KMS-11 (cell line): Measurements from ENCODE around the gene KCNA10.

Experiments used
- H2AFZ ChIP-seq: fragments of 200-600 bp; sonication (generic); 2 replicates; pipeline ENCODE4 v1.6.1; 2016; ENCODE audit warnings: antibody characterized with exemption, mixed run types, low read depth
- H3K27ac ChIP-seq: fragments of 200-600 bp; sonication (generic); 2 replicates; pipeline ENCODE4 v1.6.1; 2016; ENCODE audit warnings: mild to moderate bottlenecking, mixed run types
- H3K27me3 ChIP-seq: fragments of 200-600 bp; sonication (generic); 2 replicates; pipeline ENCODE4 v1.6.1; 2017; ENCODE audit warnings: mild to moderate bottlenecking, low read depth, mixed run types, moderate library complexity; ENCODE audit not compliant: insufficient read depth
- H3K36me3 ChIP-seq: fragments of 200-600 bp; sonication (generic); 2 replicates; pipeline ENCODE4 v1.6.1; 2017; ENCODE audit warnings: mild to moderate bottlenecking, mixed run types; ENCODE audit not compliant: insufficient read depth
- H3K4me1 ChIP-seq: fragments of 200-600 bp; sonication (generic); 2 replicates; pipeline ENCODE4 v1.6.1; 2016; ENCODE audit warnings: mild to moderate bottlenecking, low read depth, mixed run types; ENCODE audit not compliant: poor library complexity, severe bottlenecking
- H3K4me2 ChIP-seq: fragments of 200-600 bp; sonication (generic); 2 replicates; pipeline ENCODE4 v1.7.0; 2016; ENCODE audit warnings: mild to moderate bottlenecking, mixed run types
- H3K4me3 ChIP-seq: fragments of 200-600 bp; sonication (generic); IDR thresholded peaks from 2 replicates; pipeline ENCODE4 v1.6.1; 2017; ENCODE audit warnings: low read depth, low read length, mixed read lengths; ENCODE audit not compliant: insufficient read depth
- H3K79me2 ChIP-seq: fragments of 200-600 bp; sonication (generic); 2 replicates; pipeline ENCODE4 v1.6.1; 2016; ENCODE audit warnings: low read depth, mixed run types; ENCODE audit not compliant: insufficient read depth
- H3K9ac ChIP-seq: fragments of 200-600 bp; sonication (generic); 2 replicates; pipeline ENCODE4 v1.6.1; 2016; ENCODE audit warnings: mild to moderate bottlenecking, mixed run types
- H4K20me1 ChIP-seq: fragments of 200-600 bp; sonication (generic); 2 replicates; pipeline ENCODE4 v1.6.1; 2016; ENCODE audit warnings: mild to moderate bottlenecking, mixed run types; ENCODE audit not compliant: insufficient read depth
- TF ChIP-seq, protein P1 (sequence below): fragments of 200-600 bp; sonication (generic); conservative IDR thresholded peaks from 2 replicates; pipeline ENCODE4 v1.6.1; 2017; ENCODE audit warnings: low read depth, mild to moderate bottlenecking, antibody characterized with exemption, low read length, moderate library complexity, mixed read lengths

The KCNA10 gene

DNA sequence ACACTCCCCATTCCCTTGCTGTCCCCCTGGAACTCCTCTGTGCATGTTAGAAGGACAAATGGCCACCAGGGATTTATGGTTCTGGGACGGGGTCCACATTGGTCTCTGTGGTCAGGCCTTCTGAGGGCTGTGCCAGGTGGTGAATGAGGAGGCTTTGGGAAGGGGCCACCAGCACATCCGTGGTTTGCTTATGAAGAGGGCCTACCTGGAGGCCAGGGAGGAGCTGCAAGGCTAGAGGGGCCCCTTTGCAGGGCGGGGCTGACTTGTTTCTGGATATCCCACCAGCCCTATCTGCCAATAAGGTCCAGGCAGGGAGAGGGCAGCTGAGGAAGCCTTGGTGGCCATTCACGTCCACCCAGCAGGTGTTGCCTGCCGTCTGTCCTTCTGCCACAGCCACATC is 24.9 kb downstream of the KCNA10 start:
- no peaks in the 10 kb centered on the region for H3K79me2 ChIP-seq
- TF ChIP-seq, protein P1, sequence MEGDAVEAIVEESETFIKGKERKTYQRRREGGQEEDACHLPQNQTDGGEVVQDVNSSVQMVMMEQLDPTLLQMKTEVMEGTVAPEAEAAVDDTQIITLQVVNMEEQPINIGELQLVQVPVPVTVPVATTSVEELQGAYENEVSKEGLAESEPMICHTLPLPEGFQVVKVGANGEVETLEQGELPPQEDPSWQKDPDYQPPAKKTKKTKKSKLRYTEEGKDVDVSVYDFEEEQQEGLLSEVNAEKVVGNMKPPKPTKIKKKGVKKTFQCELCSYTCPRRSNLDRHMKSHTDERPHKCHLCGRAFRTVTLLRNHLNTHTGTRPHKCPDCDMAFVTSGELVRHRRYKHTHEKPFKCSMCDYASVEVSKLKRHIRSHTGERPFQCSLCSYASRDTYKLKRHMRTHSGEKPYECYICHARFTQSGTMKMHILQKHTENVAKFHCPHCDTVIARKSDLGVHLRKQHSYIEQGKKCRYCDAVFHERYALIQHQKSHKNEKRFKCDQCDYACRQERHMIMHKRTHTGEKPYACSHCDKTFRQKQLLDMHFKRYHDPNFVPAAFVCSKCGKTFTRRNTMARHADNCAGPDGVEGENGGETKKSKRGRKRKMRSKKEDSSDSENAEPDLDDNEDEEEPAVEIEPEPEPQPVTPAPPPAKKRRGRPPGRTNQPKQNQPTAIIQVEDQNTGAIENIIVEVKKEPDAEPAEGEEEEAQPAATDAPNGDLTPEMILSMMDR, result no peak
- H2AFZ ChIP-seq, result no peak overlapping the region
- no peak overlapping the region for H3K9ac ChIP-seq
- H3K4me2 ChIP-seq, result no peak overlapping the region
- no peak overlapping the region for H3K4me3 ChIP-seq
- no peaks in the 10 kb centered on the region for H3K36me3 ChIP-seq
- H3K27ac ChIP-seq, result no peak overlapping the region
- no peaks in the 10 kb centered on the region for H3K27me3 ChIP-seq
- H4K20me1 ChIP-seq, result no peaks in the 10 kb centered on the region
- no peaks in the 10 kb centered on the region for H3K4me1 ChIP-seq

- Histone ChIP-seq H3K4me3 (no peak overlapping the region), H3K36me3 (no peaks in the 10 kb centered on the region), H3K79me2 (no peaks in the 10 kb centered on the region), H2AFZ (no peak overlapping the region), H3K27me3 (no peaks in the 10 kb centered on the region), H3K4me1 (no peaks in the 10 kb centered on the region), H3K4me2 (no peak overlapping the region), H4K20me1 (no peaks in the 10 kb centered on the region), H3K27ac (no peak overlapping the region), H3K9ac (no peak overlapping the region)
- TF ChIP-seq, protein P1, result no peak
Observed at GRCh38 chr1:110493059-110493699, 25.8 kb downstream of the KCNA10 start.

- H3K27ac ChIP-seq, result no peak overlapping the region
- H2AFZ ChIP-seq, result no peak overlapping the region
- no peaks in the 10 kb centered on the region for H3K36me3 ChIP-seq
- no peaks in the 10 kb centered on the region for H3K27me3 ChIP-seq
- no peak overlapping the region for H3K4me2 ChIP-seq
- TF ChIP-seq, protein P1, result no peak
- no peaks in the 10 kb centered on the region for H3K4me1 ChIP-seq
- no peaks in the 10 kb centered on the region for H3K79me2 ChIP-seq
- no peaks in the 10 kb centered on the region for H4K20me1 ChIP-seq
- H3K9ac ChIP-seq, result no peak overlapping the region
- H3K4me3 ChIP-seq, result no peak overlapping the region
Observed at GRCh38 chr1:110492573-110492972, 26.4 kb downstream of the KCNA10 start.

- Histone ChIP-seq H3K4me2 (no peak overlapping the region), H3K79me2 (no peaks in the 10 kb centered on the region), H3K4me3 (no peak overlapping the region), H3K4me1 (no peaks in the 10 kb centered on the region), H3K27ac (no peak overlapping the region), H3K27me3 (no peaks in the 10 kb centered on the region), H3K36me3 (no peaks in the 10 kb centered on the region), H3K9ac (no peak overlapping the region), H4K20me1 (no peaks in the 10 kb centered on the region), H2AFZ (no peak overlapping the region)
- TF ChIP-seq, protein P1, result no peak
Observed at GRCh38 chr1:110490791-110491451, 28.1 kb downstream of the KCNA10 start.
